Stimulated activated CD8-positive, alpha-beta memory T cell treated with anti-CD3 and anti-CD28 coated beads, Interleukin-12 subunit alpha, Interleukin-12 subunit beta, amount 100 ng/mL, for 24 hours (primary cell): ENCODE measurements around the gene SMURF1.
"Not testable (repeated sequence)": the region's sequence is repeated elsewhere in the genome, so short reads cannot be mapped to it uniquely, and the experiment has no call there.

Experiments used
- DNase-seq: peaks from one replicate; pipeline ENCODE4 v3.0.0-alpha.2; 2020; ENCODE audit errors: extremely low read depth

SMURF1 gene

GRCh38 chr7:99121496-99122021 is 22.3 kb downstream of the SMURF1 start:
- DNase-seq, result no peak

DNA sequence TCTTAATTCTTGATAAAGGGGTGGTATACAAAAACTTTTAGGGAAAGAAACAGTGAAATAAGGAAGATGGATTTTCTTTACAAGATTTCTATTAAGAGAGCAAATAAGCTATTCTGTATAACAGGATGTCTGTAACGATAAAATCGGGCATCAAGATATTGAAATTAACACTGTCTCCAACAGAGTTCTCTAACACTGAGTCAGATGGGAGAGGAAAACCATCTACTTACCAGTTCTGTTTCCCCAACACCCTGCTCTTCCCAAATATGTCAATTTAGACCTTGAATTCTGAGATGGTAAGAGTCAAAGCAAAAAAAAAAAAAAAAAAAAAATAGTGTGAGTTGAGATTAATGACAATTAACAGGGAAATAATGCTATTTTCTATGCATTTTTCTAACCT is 23.0 kb downstream of the SMURF1 start:
- no peak for DNase-seq

- DNase-seq, result no peak
Measured at GRCh38 chr7:99120501-99120900, 23.4 kb downstream of the SMURF1 start.

DNA sequence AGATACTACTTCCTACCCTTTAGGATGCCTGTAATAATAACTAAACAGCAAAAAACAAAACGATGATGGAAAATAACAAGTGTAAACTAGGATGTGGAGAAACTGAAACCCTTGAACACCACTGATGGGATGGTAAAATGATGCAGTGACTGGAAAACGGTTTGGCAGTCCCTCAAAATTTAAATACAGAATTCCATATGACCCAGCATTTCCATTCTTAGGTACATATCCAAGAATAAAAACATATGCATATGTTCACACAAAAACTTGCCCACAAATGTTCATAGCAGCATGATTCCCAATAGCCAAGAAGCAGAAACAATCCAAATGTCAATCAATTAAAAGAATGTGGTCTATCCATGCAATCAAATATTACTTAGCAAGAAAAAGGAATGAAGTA is 25.8 kb downstream of the SMURF1 start:
- no peak for DNase-seq

DNA sequence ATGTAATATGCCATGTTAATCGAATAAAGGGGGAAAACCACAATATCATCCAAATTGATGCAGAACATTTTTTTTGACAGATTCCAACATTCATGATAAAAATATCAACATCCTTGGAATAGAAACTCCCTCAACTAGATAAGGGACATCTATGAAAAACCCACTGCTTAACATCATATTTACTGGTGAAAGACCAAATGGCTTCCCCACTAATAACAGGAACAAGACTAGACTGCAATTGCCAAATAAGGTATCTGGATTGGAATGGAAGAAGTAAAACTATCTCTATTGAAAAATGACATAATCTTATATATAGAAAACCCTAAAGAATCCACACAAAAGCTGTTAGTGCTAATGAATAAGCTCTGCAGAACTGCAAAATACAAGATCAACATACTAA is 27.8 kb downstream of the SMURF1 start:
- DNase-seq, result no peak

DNA sequence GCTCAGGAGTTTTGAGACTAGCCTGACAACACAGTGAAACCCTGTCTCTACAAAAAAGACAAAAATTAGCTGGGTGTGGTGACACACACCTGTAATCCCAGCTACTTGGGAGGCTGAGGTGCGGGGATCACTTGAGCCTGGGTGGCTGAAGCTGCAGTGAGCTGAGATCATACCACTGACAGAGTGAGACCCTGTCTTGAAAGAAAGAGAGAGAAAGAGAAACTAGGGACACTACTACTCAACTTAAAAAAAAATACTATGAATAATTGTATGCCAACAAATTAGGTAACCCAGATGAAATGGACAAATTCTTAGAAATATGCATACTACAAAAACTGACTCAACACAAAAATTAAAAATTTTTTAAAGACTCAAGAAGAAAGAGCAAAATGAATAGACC is 28.5 kb downstream of the SMURF1 start:
- no peak for DNase-seq

GRCh38 chr7:99112979-99113378 is 30.9 kb downstream of the SMURF1 start:
- no peak for DNase-seq

DNA sequence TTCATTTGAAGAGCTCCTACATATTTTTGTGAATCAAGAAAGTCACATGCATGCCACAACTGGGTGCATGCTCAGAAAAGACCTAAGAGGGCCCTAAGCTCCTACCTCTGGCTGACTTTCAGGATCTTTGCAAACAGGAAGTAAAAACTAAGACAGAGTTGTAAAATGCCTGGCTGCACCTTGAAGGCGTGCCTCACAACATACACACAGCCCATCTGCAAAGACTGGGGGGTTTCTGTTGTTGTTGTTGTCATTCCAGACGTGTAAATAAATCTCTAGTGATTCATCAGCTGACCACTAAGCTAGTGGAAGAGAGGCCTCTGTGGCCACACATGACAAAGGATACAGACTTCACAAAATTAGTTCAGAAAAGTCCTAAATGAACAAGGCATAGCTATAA is 31.8 kb downstream of the SMURF1 start:
- DNase-seq, result no peak

GRCh38 chr7:99111591-99111990 is 32.3 kb downstream of the SMURF1 start:
- DNase-seq, result no peak

- DNase-seq, result no peak
Measured at GRCh38 chr7:99109108-99110051, 34.5 kb downstream of the SMURF1 start.

DNA sequence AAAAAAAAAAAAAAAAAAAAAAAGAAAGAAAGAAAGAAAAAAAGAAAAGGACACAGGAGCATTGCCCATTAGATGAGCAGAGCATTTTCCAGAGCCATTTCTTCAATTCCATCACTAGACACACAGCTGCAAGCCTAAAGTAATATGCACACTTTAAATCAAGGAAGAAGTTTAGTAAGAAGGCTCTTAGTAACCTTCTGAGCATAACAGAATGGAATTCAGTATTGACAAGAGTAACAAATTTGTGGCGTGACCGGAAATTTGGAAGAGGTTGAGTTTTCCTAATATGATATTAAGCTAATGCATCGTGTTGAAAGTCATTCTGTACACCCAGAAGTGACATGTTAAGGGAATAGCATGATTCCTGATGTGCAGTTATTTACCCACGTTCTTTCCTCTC is 35.3 kb downstream of the SMURF1 start:
- no peak for DNase-seq

GRCh38 chr7:99106821-99107241 is 37.1 kb downstream of the SMURF1 start:
- no peak for DNase-seq

- DNase-seq, result no peak
Measured at GRCh38 chr7:99106411-99106810, 37.5 kb downstream of the SMURF1 start.

DNA sequence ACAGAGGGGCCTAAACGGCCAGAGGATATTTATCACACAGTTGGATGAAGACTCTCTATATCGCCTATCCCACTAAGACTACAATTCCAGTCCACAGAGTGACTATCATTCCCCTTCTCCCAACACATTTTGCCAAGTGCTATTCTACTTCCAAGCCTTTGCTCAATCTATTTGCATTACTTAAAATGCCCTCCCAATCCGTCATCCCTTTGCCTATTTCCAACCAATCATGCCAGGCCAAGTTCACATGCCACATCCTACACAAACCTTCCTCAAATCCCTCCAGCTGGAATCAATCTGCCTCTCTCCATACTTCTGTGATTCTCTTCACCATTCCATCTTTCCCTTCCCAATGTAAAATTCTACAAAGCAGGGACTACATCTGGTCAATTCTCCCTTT is 38.2 kb downstream of the SMURF1 start:
- DNase-seq, result no peak

DNA sequence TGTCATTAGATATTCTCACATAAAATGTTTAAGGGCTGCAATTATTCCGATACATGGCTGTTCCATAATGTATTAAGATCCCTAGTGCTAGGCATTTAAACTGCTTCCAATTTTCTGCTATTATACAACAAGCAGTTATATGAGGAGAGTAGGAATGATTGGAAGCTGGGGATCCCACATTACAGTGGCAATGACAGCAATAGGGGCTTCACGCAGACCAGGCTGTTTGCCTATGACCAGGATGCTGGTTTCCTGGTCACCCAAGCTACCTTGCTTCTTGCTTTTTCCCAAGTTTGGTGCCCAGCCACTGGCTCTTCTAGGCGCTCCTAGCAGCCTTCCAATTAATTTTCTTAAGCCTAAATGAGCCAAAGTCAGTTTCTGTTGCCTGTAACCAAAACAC is 39.3 kb downstream of the SMURF1 start:
- DNase-seq, result no peak

- DNase-seq, result not testable (repeated sequence)
Measured at GRCh38 chr7:99103836-99104235, 40.1 kb downstream of the SMURF1 start.

DNA sequence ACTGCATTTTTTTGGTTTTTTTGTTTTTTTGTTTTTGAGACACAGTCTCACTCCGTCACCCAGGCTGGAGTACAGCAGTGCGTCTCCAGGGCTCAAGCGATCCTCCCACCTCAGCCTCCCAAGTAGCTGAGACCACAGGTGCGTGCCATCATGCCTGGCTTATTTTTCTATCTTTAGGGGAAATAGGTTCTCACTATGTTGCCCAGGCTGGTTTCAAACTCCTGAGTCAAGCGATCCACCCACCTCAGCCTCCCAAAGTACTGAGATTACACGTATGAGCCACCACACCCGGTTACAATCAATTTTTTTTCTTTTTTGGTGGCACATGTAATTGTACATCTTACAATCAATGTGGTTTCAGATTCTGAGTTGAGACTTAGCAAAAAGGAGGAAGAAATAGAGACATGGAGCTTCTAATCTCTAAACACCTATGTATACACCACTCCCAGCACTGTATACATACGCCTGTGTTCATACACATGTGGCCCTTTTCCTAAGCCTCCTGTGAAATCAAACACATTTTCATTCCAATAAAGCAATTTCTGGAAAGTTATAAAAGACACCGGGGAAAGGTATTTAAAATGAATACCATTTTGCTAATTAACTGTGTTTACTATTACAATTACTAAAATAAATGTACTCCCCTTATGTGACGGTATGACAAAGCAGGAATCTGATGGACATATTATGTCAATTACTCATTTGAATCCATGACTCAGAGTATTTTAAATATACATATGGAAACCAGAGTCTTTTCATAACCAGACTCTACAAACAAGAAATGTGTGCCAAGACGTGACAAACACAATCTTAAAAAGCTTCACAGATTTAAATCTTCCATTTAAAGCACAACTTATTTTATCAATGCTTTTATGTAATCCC is 40.9 kb downstream of the SMURF1 start:
- DNase-seq, result peak; percentile 11

GRCh38 chr7:99102361-99102760 is 41.5 kb downstream of the SMURF1 start:
- DNase-seq, result no peak

DNA sequence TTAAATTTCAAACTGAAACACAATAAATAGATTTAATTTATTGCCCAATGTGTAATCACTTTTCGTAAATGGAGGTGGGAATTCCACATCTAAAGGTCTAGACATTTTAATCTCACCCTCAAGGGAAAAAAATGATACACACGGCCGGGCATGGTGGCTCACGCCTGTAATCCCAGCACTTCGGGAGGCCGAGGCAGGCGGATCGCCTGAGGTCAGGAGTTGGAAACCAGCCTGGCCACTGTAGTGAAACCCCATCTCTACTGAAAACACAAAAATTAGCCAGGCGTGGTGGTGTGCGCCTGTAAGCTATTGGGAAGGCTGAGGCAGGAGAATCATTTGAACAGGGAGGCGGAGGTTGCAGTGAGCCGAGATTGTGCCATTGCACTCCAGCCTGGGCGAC is 42.4 kb downstream of the SMURF1 start:
- DNase-seq, result not testable (repeated sequence)

DNA sequence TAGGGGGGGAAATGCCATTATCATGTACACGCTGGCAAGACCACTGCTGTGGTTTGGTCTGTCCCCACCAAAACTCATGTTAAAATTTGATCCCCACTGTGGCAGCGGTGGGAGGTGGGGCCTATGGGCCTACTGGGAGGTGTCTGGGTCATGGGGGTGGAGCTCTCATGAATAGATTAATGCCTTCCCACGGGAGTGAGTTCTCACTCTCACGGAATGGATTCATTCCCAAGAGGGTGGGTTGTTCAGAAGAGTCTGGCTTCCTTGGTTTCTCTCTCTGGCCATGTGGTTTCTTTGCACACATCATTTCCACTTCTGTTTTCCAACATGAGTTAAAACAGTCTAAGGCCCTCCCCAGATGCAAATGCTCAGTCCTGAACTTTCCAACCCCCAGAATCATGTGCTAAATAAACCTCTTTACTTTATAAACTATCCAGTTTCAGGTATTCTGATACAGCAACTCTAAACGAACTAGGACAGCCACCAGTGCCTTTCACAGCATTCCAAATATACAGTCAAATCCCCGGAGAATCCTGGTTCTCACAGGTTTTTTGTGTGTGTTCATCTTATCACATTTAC is 44.3 kb downstream of the SMURF1 start:
- no peak for DNase-seq

- DNase-seq, result no peak
Measured at GRCh38 chr7:99098824-99099498, 44.9 kb downstream of the SMURF1 start.
